ENCODE results near the gene SHE. TPM values are rescaled to one million over a fixed set of nuclear protein-coding genes. Genes with fewer than 3 reads are reported as not detected.

SHE gene
- polyA plus RNA-seq, 1 experiment = not detected

- peaks cover 5% of the 10 kb centered on the region for H3K36me3 ChIP-seq (ENCODE audit: control insufficient read depth, insufficient read depth, low read length)
- H3K27me3 ChIP-seq (ENCODE audit: control insufficient read depth, insufficient read depth, low read length) = no peaks in the 10 kb centered on the region
- POLR2A ChIA-PET = no interaction called here
- DNase-seq (ENCODE audit: low read depth) = no peak
- CTCF ChIA-PET = no interaction called here
- no peak overlapping the region for H3K4me3 ChIP-seq (ENCODE audit: low read depth, low read length)
- TF ChIP-seq CTCF (IDR thresholded peaks at IDR 0.05; ENCODE audit: insufficient read depth, low read depth, low read length) = no peak
Observed at GRCh38 chr1:154434346-154435085, 67.7 kb downstream of the SHE start.

- no peak for DNase-seq (ENCODE audit: low read depth)
- ChIA-PET CTCF (interaction anchor here (0.7 kb wide), 1 partner anchor 9 kb away, joined by 3 read pairs; no protein-coding TSS in a partner anchor), POLR2A (no interaction called here)
- Histone ChIP-seq H3K36me3 (ENCODE audit: control insufficient read depth, insufficient read depth, low read length) (peaks cover 5% of the 10 kb centered on the region), H3K27me3 (ENCODE audit: control insufficient read depth, insufficient read depth, low read length) (no peaks in the 10 kb centered on the region), H3K4me3 (ENCODE audit: low read depth, low read length) (no peak overlapping the region)
- TF ChIP-seq CTCF (IDR thresholded peaks at IDR 0.05; ENCODE audit: insufficient read depth, low read depth, low read length) = no peak
Observed at GRCh38 chr1:154433161-154433764, 68.9 kb downstream of the SHE start.

- no peak for TF ChIP-seq CTCF (IDR thresholded peaks at IDR 0.05; ENCODE audit: insufficient read depth, low read depth, low read length)
- POLR2A ChIA-PET = no interaction called here
- DNase-seq (ENCODE audit: low read depth) = peak; percentile 67
- no peak overlapping the region for H3K4me3 ChIP-seq (ENCODE audit: low read depth, low read length)
- no peaks in the 10 kb centered on the region for H3K27me3 ChIP-seq (ENCODE audit: control insufficient read depth, insufficient read depth, low read length)
- H3K36me3 ChIP-seq (ENCODE audit: control insufficient read depth, insufficient read depth, low read length) = peaks cover 5% of the 10 kb centered on the region
- CTCF ChIA-PET = interaction anchor here (2.2 kb wide), 1 partner anchor 11 kb away, joined by 9 read pairs; no protein-coding TSS in a partner anchor
Observed at GRCh38 chr1:154431586-154432373, 70.4 kb downstream of the SHE start.

GRCh38 chr1:154430903-154431302 is 71.3 kb downstream of the SHE start:
- H3K27me3 ChIP-seq (ENCODE audit: control insufficient read depth, insufficient read depth, low read length) = no peaks in the 10 kb centered on the region
- POLR2A ChIA-PET = no interaction called here
- TF ChIP-seq CTCF (IDR thresholded peaks at IDR 0.05; ENCODE audit: insufficient read depth, low read depth, low read length) = no peak
- no peak overlapping the region for H3K4me3 ChIP-seq (ENCODE audit: low read depth, low read length)
- peaks cover 3% of the 10 kb centered on the region for H3K36me3 ChIP-seq (ENCODE audit: control insufficient read depth, insufficient read depth, low read length)
- CTCF ChIA-PET = interaction anchor here (2.2 kb wide), 1 partner anchor 10 kb away, joined by 9 read pairs; no protein-coding TSS in a partner anchor
- no peak for DNase-seq (ENCODE audit: low read depth)
